GM12873 (cell line): ENCODE measurements around the gene RPL9.

Experiments
- CTCF ChIP-seq: IDR thresholded peaks from 2 replicates; pipeline ENCODE4 v1.5.1; 2012; ENCODE audit warnings: low read depth, mild to moderate bottlenecking, moderate library complexity, low read length, control low read depth; ENCODE audit not compliant: insufficient read depth; ENCODE audit errors: missing control alignments

The RPL9 gene

GRCh38 chr4:39494354-39494753 is 35.6 kb upstream of the RPL9 start:
- TF ChIP-seq CTCF: no peak

- no peak for TF ChIP-seq CTCF
These were observed 31.6 kb upstream of the RPL9 start for GRCh38 chr4:39490322-39490721.

GRCh38 chr4:39486221-39486804 is 27.6 kb upstream of the RPL9 start:
- TF ChIP-seq CTCF: no peak

GRCh38 chr4:39484582-39485272 is 26.0 kb upstream of the RPL9 start:
- no peak for TF ChIP-seq CTCF

GRCh38 chr4:39480902-39481695 is 22.4 kb upstream of the RPL9 start:
- no peak for TF ChIP-seq CTCF

GRCh38 chr4:39480251-39480650 is 21.5 kb upstream of the RPL9 start:
- no peak for TF ChIP-seq CTCF

GRCh38 chr4:39476187-39476895 is 17.6 kb upstream of the RPL9 start:
- TF ChIP-seq CTCF: no peak
